GM18861 (cell line): ENCODE results near the gene DLX1.

Source experiments
- ATAC-seq: cut with Tn5 transposase; IDR thresholded peaks from one replicate; pipeline ENCODE4 v1.9.1; 2021; ENCODE audit not compliant: unreplicated experiment

Gene DLX1

GRCh38 chr2:172086241-172087206, 1.2 kb downstream of the DLX1 start:
- no peak for ATAC-seq

DNA sequence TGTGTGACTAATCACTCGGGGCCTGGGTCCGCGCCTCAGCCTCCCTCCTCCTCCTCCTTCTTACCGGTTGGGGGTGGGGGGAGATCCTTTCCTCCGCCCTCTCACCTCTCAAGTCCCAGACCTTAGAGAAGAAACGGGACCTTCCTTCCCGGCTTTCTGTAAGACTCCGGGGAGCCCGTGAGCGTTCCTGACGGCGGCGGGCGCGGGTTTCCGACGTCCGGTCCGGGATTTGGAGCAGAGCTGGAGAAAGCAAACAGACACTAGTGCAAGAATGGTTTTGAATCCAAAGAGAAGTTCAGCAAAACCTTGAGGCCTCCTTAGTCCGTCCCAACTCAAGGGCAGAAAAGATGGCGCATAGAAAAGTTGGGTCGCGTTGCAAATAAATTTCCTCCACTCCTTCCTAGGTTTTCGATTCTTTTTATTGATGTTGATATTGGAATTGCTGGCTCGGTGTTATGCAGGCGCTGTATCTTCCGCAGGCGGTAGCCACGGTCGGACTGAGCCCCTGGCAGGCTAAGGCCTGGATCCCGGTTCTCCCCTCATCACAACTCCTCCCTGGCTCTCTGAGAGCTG, 2.0 kb downstream of the DLX1 start:
- ATAC-seq: no peak

GRCh38 chr2:172087780-172088244, 2.5 kb downstream of the DLX1 start:
- ATAC-seq: no peak

DNA sequence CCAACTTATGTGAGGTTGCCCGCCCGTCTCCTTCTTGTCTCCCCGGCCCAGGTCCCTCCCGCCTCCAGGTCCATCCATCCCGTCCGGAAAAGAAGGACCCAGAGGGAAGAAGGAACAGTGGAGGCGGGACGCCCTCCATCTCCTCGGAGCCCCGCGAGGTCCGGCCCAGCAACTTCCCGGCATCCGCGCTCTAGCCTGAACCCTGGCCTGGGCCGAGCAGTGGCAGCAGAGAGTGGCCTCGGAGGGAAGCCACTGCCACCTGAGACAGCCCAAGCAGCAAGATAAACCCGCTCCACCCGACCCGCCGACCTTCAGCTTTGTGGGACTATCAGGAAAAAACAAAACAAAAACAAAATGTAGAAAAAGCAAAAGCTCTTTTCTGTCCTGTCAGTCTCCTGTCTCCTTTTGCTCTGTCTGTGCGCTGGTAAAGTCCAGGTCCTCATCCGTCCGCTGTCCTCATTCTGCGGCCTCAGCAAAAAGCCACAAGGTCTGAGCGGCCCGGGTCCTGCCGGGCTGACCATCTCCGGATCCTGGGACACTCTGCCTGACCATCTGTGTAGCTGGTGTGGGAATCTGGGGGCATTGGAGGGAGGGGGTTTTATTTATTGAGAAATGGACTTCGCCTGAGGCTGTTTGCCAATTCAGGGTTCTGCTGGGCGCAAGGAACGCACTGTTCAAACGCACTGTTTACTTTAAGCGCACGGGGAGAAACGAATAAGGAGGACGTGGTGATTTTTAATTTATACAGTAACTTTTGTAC, 3.1 kb downstream of the DLX1 start:
- ATAC-seq: no peak

GRCh38 chr2:172089005-172089504, 3.7 kb downstream of the DLX1 start:
- no peak for ATAC-seq

DNA sequence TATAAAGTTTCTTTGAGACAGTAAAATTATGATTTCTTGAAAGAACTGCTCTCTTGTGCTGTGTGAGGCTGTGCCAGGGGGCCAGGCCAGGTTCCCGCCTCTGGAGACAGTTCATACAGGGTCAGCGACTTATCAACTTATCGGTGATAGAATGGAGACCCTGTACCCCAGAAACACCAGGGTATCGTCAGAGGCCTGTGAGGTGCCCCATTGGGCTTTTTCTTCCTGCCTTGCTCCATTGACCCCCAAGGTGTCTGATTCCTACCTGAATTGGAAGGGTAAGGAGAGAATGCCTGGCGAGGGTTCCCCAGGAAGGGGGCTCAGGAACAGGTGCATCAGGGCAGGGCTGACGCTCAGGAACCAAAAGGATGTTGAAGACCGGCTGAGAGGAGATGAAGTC, 4.3 kb downstream of the DLX1 start:
- ATAC-seq: no peak

DNA sequence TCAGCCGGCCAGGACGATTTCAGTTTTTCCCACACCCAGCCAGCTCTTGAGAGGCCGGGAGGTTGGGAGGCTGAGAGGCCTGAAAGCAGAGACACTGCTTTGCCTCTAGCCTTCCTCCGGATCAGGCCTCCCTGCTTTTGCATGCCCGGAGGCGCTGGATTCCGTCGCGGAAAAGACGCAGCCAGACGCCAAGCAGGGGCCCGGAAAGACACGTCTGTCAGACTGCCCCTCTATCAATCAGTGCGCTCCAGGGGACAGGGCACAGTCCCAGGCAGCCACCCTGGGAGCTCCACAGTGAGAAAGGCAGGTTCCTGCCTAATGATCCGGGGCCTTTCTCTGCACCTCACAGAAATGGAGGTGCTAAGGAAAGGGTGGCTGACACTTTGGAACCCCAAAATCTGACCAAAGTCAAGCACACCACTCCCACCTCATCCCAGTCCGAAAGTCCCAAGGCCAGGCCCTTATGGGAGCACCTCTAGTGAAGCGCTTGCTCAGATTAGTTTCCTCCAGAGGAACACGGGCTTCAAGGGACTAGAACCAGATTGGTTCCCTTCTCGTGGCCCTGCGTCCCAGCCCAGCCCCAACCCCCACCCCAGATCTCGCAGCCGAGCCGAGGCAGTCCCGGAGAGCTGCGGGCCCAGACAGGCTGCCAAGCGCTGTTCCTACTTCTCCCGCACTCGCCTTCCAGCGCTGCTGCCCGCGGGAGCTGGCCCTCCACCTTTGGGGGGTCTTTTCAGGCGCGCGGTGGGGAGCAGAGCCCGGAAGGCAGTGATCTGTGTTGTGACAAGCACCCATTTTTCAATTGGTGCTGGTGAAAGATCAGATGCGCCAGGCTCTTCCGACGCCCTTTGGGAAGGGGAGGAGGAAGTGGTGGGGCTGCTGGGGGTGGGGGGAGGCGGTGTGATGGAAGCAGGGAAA, 5.0 kb downstream of the DLX1 start:
- no peak for ATAC-seq

DNA sequence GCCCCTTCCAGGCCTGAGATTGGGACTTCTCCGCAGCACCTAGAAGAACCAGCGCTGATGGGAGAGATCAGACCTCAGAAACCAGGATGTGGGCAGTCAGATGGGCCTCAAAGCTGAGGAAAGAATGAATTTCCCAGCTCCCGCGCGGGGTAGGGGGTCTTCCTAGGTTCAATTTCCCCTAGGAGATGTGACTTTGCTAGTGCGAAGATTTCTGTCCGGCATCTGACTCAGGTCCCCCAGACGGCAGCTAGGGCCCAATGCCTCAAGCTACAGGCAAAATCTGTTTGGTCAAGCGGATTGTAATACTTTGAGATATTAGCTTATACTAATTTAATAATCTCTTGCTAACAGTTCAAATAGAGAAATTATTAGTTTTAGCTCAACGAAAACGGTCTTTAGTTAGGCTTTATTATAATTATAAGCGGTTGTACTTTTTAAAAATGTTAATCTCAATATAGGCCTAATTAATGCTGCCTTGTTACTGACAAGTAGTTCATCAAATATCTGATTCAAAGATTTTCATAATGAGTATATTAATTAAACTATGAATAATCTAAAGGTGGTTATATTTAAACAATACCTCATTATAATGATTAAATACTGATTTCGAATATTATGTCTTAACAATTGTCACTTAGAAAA, 5.8 kb downstream of the DLX1 start:
- no peak for ATAC-seq

DNA sequence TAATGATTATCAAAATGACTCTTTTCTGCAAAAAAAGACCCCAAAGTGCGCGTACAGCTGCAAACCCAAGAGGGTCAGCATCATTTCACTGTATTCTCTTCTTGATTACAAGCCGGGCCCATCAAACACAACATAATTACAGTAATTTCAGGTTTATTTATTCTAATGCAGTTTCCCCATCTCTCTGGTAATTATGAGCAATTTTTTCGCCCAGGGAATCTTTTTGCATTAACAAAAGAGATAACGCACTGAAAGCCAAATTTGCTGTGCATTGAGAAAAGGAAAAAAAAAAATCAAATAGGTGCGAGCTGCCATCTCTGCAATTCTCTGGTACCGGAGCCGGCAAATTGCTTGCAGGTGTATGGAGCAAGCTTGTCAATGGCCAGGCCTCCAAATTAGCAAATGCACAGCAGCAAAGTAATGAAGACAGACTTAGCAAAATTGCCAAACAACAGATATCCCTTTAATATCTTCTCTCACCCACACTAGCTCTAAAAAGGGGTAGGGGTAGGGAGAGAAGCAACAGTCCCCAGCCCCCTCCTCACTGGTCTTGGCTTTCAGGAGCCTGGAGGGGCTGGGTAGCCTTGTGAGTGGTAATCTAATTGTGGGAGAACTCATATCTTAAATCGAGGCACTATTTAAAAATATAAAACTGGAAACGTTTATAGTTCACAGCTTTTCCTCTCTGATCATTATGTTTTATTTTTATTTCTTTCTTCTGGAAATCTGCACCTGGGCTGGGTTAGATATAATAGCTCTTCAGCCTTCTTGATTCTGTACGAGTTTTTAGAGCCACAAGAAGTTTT, 6.7 kb downstream of the DLX1 start:
- no peak for ATAC-seq

- ATAC-seq: no peak
Observed at GRCh38 chr2:172092716-172093415, 7.6 kb downstream of the DLX1 start.

GRCh38 chr2:172093416-172094293, 8.3 kb downstream of the DLX1 start:
- ATAC-seq: no peak

- ATAC-seq: no peak
Observed at GRCh38 chr2:172094294-172095145, 9.2 kb downstream of the DLX1 start.

DNA sequence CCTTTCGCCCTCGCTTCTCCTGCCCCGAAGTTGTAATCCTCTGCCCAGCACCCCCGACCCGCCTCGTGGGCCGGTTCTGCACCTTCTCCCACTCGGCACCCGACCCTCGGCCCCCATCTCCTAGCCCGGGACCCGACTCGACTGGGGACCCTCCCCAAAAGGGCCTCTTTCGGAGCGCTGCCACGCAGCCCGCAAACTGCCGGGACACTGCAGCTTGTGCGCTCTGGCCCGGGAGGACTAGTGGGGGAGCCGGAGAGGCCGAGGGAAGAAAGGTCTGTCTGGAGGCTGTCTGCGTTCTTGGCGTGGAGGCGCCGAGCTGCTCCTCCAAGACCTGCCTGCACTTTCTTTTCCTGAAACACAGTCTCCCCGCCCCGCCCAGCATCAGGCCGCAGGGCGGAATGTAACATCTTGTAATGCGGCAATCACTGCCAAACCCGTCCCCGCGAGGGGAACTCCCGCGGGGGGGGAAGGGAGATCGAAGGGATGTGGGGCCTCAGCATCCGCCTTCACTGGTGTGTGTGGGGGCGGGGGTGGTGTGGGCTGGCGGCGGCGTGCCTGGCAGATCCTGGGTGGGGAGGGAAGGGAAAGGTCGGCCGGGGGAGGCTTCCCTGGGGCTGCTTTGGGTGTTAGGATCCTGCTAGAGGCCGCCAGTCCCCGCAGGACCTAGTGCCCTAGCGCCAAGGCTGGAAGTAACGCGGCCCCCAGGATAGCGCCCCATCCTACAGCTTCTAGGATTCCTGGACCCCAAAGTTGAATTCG, 10.0 kb downstream of the DLX1 start:
- ATAC-seq: no peak

DNA sequence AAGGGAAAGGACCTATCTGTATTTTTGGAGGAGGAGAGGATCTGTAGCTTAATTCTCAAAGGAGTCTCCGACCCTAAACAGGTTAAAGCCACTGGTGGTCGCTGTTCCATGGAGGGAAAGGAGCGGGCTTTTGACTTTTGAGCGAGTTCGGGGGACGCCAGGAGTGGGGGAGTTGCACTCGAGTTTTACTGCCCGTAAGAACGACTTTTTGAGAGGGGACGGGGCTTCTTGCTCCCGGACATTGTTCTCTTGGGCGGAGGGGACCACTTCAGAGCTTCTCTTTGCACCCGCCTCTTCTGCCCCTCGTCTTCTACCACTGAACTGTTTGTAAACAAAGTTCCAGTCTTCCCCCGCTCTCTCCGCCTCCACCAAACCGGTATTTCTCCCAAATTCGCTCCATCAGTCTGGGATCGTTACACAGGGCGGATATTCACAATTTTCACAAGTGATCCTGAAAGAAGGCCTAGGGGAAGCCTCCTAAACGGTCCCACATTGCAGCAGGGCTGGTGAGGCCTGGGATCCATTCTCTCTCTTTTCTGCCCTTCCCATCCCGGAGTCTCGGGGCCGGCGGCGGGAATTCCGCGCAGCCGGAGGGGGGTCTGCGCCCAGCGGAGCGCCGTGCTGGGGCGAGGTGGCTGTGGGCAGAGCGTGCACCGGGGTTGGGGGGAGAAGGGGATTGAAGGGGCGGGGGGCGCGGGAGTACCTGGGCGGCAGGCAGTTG, 10.8 kb downstream of the DLX1 start:
- ATAC-seq: no peak
